Activated T-helper 1 cell treated with anti-CD3 and anti-CD28 coated beads, Interleukin-12 subunit alpha, Interleukin-12 subunit beta, Interleukin-2, Interleukin-4 antibody, amounts not matched to agents 30 ng/mL and 10 ng/mL and 1 ng/mL, durations not matched to agents 14 hours and 24 hours and 36 hours (primary cell): Measurements from ENCODE around the gene GFRA4. TPM values are rescaled to one million over a fixed set of nuclear protein-coding genes. Genes with fewer than 3 reads are reported as not detected.

Experiments used
- DNase-seq: peaks from one replicate; pipeline ENCODE4 v3.0.0; 2021; ENCODE audit warnings: low spot score
- H3K27ac Mint-ChIP-seq: one replicate; pipeline ENCODE4 v1.8.0; 2021; ENCODE audit warnings: mild to moderate bottlenecking, mixed read lengths
- H3K27me3 Mint-ChIP-seq: one replicate; pipeline ENCODE4 v1.8.0; 2022; ENCODE audit warnings: mild to moderate bottlenecking, moderate library complexity, mixed read lengths; ENCODE audit not compliant: insufficient read depth
- H3K36me3 Mint-ChIP-seq: one replicate; pipeline ENCODE4 v1.8.0; 2021; ENCODE audit warnings: low read depth, mixed read lengths
- H3K4me1 Mint-ChIP-seq: one replicate; pipeline ENCODE4 v1.8.0; 2021; ENCODE audit warnings: low read depth, mixed read lengths
- H3K4me3 Mint-ChIP-seq: one replicate; pipeline ENCODE4 v1.8.0; 2021; ENCODE audit warnings: mild to moderate bottlenecking, moderate library complexity, mixed read lengths
- H3K9me3 Mint-ChIP-seq: one replicate; pipeline ENCODE4 v1.8.0; 2021; ENCODE audit warnings: mixed read lengths
- intact Hi-C: fragments of 100-400 bp; cut with micrococcal nuclease; formaldehyde crosslinking; loops from one replicate; pipeline ENCODE4 v1.15.1; 2024
- total RNA-seq: library from RNA; stranded (reverse); gene quantifications from 2 replicates; pipeline ENCODE4 v1.2.3, GENCODE V29; 2022

GFRA4 gene
- total RNA-seq, 1 donor from 2014 or later: not detected

DNA sequence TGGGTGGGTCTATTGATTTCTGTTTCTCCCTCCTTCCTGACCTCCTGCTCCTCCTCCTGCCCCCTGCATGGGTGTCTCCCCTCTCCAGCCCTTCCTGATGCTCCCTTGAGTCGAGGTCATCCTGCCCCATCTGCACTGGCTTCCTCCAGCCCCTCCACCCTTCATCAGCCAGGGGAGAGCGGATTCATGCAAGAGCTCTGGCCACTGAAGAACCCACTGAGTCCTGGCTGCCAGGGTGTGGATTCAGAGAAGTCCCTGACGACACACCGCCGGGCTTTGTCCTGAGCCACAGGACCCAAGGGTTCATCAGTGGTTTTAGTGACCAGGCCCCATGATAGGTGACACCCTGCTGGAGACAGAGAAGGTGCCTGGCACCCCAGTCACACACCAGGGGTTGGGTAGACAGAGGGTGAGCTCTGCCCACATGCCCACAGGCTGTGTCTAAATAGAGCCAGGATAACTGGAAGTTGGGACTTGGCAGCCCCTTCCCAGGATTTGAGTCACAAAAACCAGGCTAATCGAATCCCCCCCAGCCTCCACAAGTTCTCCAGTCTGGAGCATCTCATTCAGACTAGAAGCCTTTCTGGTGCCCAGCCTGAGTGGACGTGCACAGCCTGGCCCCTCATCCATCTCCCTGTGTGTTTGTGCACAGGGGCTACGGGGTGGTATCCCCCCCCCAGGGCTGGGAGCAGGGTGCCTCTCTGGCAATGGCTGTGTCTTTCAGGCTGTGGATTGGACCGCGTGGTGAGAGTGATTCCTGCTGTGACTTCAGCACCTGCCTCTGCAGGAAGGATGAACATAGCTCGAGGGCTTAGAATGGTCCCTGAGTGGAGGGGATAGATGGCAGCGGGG lies 1.2 kb downstream of the GFRA4 start:
- DNase-seq: no peak
- intact Hi-C loops: no loop called here
- H3K4me3 Mint-ChIP-seq: peak overlapping the region; percentile 53
- H3K27ac Mint-ChIP-seq: no peak overlapping the region
- H3K27me3 Mint-ChIP-seq: peaks cover 58% of the 10 kb centered on the region
- H3K4me1 Mint-ChIP-seq: peaks cover 33% of the 10 kb centered on the region
- H3K9me3 Mint-ChIP-seq: no peaks in the 10 kb centered on the region
- H3K36me3 Mint-ChIP-seq: peaks cover 1% of the 10 kb centered on the region

DNA sequence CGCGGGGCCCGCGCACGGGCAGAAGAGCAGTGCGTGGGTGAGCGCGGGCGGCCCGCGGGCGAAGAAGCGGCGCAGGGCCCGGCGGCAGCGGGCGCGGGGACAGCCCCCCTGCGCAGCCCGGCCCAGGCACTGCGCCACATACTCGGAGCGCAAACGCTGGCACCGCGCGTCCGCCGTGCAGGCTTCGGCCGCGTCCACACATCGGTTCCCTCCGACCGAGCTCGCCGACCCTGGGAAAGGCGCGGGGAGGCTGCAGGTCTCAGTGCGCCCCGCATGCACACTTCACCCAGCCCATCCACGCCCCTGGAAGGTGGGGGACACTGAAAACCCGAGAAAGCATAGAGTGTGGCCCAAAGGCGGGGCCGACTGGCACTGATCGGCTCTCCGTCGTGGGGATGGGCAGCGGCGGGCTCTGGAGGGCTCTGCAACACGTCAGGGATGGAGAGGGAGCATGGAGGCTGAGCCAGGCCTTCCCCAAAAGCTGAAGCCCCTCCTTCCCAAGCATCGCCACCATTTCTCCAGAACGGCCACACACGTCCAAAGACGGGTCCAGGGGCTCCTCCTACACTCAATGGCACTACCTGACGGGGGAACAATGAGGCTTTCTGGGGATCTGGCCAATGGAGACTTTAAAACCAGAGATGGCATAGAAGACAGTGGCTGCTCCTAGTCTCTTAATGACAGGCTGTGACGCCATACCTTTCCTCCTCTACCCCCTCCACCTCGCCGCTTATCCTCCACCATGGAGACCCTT lies 2.0 kb downstream of the GFRA4 start:
- Mint-ChIP-seq H3K27me3 (peaks cover 55% of the 10 kb centered on the region), H3K4me1 (peaks cover 27% of the 10 kb centered on the region)
- DNase-seq: no peak

DNA sequence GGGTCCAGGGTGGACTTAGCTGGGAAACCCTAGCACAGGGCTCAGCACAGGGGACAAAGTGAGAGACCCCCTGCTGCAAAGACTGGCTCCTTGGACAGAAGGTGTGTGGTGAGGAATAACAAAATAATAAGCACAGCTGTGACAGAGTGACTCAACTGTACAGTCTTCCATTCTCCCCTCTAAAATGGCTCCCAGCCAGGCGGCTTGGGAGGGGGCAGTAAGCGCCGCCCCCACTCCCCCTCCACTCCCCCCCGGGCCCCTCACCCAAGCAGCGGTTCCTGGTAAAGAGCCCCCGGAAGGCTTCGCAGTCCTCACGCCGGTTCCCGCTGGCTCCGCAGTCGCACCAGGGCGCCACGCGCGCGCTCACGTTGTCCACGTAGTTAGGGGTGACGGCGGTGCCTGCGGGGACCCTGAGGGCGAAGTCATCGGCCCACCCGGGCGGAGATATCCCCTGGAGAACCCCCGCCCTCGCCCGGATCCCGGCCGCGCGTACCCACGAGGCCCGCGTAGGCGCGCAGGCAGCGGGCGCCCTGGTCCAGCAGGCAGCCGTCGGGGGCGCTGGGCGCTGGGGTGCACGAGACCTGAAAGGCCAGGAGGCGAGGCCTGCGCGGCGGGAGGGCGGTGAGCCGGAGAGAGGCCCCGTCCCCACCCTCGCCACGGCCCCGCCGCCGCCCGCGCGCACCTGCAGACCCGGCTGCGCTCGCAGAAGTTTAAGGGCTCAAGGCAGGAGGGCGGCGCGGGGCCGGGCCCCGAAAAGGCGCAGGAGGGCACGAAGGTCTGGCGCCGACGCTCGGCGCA lies 2.7 kb downstream of the GFRA4 start:
- no peak for DNase-seq
- Mint-ChIP-seq H3K4me1 (peaks cover 19% of the 10 kb centered on the region), H3K9me3 (no peaks in the 10 kb centered on the region), H3K27ac (no peak overlapping the region), H3K36me3 (no peaks in the 10 kb centered on the region), H3K27me3 (peaks cover 50% of the 10 kb centered on the region), H3K4me3 (no peak overlapping the region)
- intact Hi-C loops: no loop called here

More for the DNA sequence above, 2.0 kb downstream of the GFRA4 start:
- Mint-ChIP-seq H3K36me3 (no peaks in the 10 kb centered on the region), H3K4me3 (no peak overlapping the region), H3K9me3 (no peaks in the 10 kb centered on the region), H3K27ac (no peak overlapping the region)
- intact Hi-C loops: no loop called here

DNA sequence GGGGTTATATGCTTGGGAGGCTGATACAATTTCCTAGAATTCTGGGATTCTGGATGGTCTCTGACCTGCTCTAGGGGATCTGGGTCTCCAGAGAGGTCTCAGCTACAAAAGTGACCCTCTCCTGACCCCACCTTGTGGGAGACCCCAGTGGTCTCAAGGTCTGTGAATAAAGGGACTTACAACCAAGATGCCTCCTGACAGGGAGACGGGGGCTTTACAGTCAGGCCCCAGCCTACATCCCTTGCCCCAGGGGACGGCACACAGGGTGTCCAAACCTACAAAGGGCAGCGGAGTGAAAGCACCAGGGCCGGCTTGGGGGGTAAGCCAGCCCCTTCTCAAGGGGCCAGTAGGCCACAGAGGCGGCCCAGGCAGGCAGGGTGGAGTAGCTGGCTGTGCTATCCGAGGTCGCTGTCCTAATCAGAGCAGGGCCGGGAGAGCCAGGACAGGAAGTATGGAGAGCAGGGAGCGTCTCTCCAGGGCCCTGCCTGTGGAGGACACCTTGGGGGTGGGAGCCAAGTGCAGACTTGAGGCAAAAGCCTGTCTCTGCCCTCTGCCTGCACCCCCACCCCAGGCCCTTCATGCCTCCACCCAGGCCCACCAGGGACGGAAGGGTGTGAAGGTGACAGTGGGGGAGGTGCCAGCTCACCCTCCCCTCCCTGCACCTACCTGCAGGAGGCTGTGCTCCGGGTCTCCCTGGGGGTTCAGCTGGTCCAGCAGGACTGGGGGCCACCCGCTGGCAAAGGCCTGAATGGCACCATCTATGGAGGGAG lies 3.5 kb downstream of the GFRA4 start:
- DNase-seq: no peak
- Mint-ChIP-seq H3K9me3 (no peaks in the 10 kb centered on the region), H3K27me3 (peaks cover 45% of the 10 kb centered on the region), H3K27ac (no peak overlapping the region), H3K4me3 (no peak overlapping the region), H3K4me1 (peaks cover 12% of the 10 kb centered on the region), H3K36me3 (no peaks in the 10 kb centered on the region)
- intact Hi-C loops: no loop called here

DNA sequence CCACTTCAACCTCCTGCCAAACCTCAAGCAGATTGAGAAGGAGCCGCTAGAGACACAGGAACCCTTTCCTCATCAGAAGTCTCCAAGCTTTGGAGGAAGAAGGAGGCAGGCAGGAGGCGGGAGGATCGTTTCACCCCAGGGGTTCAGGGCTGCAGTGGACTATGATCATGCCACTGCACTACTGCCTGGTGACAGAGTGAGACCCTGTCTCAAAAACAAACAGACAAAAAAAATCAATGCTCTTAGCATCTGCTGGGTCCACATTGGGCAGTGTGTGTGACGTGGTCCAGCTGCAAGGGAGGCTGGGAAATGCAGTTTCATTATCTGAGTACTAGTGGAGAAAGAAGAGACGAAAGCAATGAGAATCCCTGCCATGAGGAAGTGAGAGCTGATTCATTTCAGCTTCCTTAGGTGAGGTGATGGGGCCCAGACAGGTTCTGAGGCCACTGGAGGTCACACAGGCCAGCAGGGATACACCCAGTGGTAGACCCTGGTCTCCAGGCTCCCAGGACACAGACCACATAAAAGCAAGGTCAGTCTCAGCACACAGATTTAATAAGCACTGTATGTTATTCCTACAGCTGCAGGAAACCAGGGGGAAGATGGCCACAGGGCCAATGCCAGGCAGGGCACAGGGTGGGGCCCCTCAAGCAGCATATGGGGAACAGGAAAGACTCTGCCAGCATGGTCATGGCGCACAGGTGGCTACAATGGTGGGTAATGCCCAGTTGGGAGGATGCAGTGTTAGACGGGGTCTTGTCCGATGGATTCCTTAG lies 4.3 kb downstream of the GFRA4 start:
- Mint-ChIP-seq H3K27ac (no peak overlapping the region), H3K4me3 (peak overlapping the region; percentile 21), H3K27me3 (peaks cover 37% of the 10 kb centered on the region), H3K36me3 (no peaks in the 10 kb centered on the region), H3K9me3 (no peaks in the 10 kb centered on the region), H3K4me1 (peaks cover 13% of the 10 kb centered on the region)
- DNase-seq: no peak
- intact Hi-C loops: no loop called here

DNA sequence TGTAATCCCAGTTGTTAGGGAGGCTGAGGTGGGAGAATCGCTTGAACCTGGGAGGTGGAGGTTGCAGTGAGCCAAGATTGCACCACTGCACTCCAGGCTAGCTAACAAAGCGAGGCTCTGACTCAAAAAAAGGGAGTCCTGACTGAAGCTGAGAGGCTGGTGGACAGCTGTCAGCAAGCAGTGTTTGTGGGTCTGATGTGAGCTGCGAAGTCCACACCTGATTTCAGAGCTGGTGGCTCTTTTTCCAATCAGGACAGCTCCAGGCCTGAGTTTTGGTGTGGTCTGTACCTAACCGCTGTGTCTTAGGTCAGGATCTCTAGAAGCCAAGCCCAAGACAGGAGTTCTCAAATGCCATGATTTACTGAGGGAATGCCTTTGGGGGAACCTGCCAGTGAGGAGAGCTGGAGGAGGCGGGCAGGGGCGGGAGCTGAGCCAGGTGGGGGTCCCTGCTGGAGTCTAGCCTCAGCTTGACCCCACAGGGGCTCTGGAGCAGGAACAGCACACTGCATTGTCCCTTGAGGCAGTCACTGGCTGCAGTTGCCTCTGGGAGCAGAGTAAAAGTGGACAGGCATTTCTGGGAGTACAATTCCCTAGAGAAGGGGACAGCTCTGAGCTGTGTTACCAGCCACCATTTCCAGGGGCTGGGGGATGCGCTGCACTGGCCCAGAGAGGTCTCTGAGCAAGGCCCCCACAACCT lies 5.0 kb downstream of the GFRA4 start:
- no peaks in the 10 kb centered on the region for H3K36me3 Mint-ChIP-seq
- peaks cover 21% of the 10 kb centered on the region for H3K4me1 Mint-ChIP-seq
- no peaks in the 10 kb centered on the region for H3K9me3 Mint-ChIP-seq
- no peak for DNase-seq
- no peak overlapping the region for H3K4me3 Mint-ChIP-seq
- intact Hi-C loops: no loop called here
- H3K27me3 Mint-ChIP-seq: peaks cover 33% of the 10 kb centered on the region
- no peak overlapping the region for H3K27ac Mint-ChIP-seq

DNA sequence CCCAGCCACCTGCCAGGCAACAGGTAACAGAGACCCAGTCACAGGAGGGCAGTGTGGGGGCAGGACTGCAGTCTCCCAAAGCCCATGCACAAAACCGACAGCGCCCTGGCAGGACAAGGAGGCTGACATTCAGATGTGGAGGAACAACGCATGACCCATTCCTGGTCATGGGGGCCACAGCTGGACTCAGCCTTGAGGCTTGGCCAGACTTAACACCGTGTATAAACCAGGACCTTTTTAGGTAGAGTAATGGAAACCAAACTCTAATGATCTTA lies 8.1 kb downstream of the GFRA4 start:
- Mint-ChIP-seq H3K36me3 (no peaks in the 10 kb centered on the region), H3K27me3 (peaks cover 12% of the 10 kb centered on the region), H3K9me3 (no peaks in the 10 kb centered on the region), H3K4me3 (no peak overlapping the region), H3K27ac (no peak overlapping the region), H3K4me1 (peaks cover 28% of the 10 kb centered on the region)
- intact Hi-C loops: no loop called here
- DNase-seq: no peak

DNA sequence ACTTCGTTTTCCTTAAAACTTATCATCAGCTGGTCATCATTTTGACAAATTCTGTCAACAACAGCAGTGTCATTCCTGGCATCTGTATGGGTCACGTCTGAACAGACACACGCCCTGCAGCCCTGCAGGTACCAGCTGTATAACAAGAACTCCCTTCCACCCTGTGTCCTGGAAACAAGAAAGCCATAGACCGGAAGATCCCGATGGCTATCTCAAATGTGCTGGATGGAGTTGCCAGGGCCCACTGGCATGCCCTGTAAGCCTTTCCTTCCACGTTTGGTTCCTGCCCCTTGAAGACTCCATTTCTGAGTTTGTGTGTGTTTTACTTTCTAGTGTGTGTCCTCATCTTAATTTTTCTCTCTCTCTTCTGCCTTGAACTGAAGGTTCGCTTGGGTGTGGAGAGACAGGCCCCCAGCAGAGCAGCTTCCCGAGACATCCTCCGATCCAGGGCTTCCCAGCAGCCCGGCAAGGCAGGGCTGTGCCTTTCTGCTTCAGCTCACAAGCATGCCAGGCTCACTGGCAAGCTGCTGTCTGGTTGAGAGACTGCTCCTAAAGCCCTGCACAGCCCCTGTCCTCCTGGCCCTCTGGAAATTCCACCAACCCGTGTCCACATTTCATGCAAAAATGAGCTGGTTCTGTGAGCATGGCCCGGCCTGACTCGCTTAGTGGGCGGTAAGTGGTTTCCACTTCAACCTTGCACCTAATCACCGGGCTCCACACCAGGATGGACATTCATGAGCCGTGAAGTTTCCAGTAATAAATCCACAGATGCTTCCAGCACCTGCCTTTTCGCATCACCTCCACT lies 8.7 kb downstream of the GFRA4 start:
- peaks cover 10% of the 10 kb centered on the region for H3K27me3 Mint-ChIP-seq
- H3K4me1 Mint-ChIP-seq: peaks cover 26% of the 10 kb centered on the region
- intact Hi-C loops: no loop called here
- no peak overlapping the region for H3K4me3 Mint-ChIP-seq
- no peak for DNase-seq
- H3K36me3 Mint-ChIP-seq: no peaks in the 10 kb centered on the region
- H3K9me3 Mint-ChIP-seq: no peaks in the 10 kb centered on the region
- no peak overlapping the region for H3K27ac Mint-ChIP-seq

DNA sequence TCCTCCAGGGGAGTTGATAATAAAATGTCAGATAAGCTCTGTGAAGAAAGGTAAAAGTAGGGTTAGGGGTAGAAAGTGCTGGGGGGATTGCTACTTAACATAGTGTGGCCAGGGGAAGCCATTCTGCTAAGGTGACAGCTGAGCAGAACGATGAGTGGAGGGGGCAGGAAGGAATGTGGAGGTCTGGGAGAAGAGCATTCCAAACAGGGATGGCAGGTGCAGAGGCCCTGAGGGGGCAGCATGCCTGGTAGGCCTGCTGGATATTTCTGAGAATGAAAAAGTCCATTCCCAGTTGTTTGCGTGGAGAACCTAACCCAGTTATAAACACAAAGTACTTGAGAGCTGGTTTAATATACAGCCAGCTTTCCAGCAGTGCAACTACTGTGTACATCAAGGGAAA lies 9.3 kb downstream of the GFRA4 start:
- no peaks in the 10 kb centered on the region for H3K36me3 Mint-ChIP-seq
- H3K9me3 Mint-ChIP-seq: no peaks in the 10 kb centered on the region

DNA sequence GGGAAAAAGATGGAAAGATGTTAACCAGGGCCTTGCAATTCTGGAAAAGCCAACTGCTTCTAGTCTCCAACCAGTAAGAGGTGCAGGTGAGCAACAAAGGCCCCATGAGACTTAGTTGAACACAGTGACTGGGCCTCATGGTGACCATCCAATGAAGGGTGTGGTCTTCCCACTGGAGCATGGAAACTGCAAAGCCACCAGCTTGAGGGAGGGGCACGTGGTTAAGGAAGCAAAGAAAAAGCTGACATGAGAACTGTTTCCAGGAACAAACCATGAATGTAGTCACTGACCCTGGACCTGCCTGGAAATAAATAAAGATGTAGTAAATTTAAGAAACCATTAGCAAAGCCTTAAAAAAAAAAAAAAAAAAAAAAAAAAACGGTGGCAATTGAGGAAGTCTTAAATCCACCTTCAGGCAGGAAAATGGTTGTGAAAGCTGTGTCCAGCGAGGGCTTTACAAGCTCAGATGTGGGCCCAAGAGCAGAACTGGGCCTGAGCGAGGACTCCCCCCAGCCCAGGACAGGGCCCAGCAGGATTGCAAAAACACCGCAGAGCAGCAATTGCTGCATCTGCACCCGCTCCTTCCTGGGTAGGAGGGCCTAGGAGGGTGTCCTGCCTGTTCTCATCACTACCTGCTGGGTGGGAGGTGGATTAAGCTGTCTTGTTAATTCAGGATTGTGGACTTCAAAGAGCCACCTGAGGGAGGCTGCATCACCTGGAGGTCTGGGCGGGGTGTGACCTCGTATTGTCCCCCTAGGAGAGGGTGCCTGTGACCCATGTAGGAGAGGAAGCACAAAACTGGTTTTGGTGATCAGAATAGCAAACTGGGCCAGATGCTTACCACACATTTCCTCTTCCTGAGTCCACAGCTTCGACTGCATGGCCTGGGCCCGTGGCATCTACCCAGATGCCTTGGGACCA lies 10.3 kb downstream of the GFRA4 start:
- H3K27ac Mint-ChIP-seq: no peak overlapping the region
- peaks cover 16% of the 10 kb centered on the region for H3K4me1 Mint-ChIP-seq
- no peak overlapping the region for H3K4me3 Mint-ChIP-seq
- H3K36me3 Mint-ChIP-seq: no peaks in the 10 kb centered on the region
- intact Hi-C loops: no loop called here
- DNase-seq: no peak
- H3K9me3 Mint-ChIP-seq: no peaks in the 10 kb centered on the region
- H3K27me3 Mint-ChIP-seq: peaks cover 8% of the 10 kb centered on the region

More for the DNA sequence above, 9.3 kb downstream of the GFRA4 start:
- peaks cover 19% of the 10 kb centered on the region for H3K4me1 Mint-ChIP-seq
- no peak overlapping the region for H3K27ac Mint-ChIP-seq
- no peak overlapping the region for H3K4me3 Mint-ChIP-seq
- no peak for DNase-seq
- H3K27me3 Mint-ChIP-seq: peaks cover 8% of the 10 kb centered on the region
- intact Hi-C loops: no loop called here
